Astrocyte (in vitro differentiated cells and primary cell): ENCODE results near the gene PHOSPHO1. TPM values are rescaled to one million over a fixed set of nuclear protein-coding genes. Genes with fewer than 3 reads are reported as not detected.
"Not testable (repeated sequence)": the region's sequence is repeated elsewhere in the genome, so short reads cannot be mapped to it uniquely, and the experiment has no call there.

ENCODE experiments used
- DNase-seq: peaks from one replicate; pipeline ENCODE4 v3.0.0-alpha.2; 2010; ENCODE audit warnings: low read depth
- FAIRE-seq: peaks from 2 replicates; lab custom pipeline; 2011; peaks lifted over from hg19 to GRCh38; lab: Jason Lieb, UNC
- H2AFZ ChIP-seq: 2 replicates; pipeline ENCODE4 v1.6.0; 2012; ENCODE audit warnings: low read depth, low read length, inconsistent platforms
- H3K27ac ChIP-seq: 2 replicates; pipeline ENCODE4 v1.5.1; 2011; ENCODE audit warnings: low read depth, low read length, inconsistent platforms
- H3K27me3 ChIP-seq: 2 replicates; pipeline ENCODE4 v1.6.0; 2011; ENCODE audit warnings: low read length, inconsistent platforms; ENCODE audit not compliant: insufficient read depth
- H3K36me3 ChIP-seq: 2 replicates; pipeline ENCODE4 v1.5.1; 2011; ENCODE audit warnings: low read length, inconsistent platforms; ENCODE audit not compliant: insufficient read depth
- H3K4me1 ChIP-seq: 2 replicates; pipeline ENCODE4 v1.5.1; 2011; ENCODE audit warnings: low read length, inconsistent platforms; ENCODE audit not compliant: insufficient read depth
- H3K4me2 ChIP-seq: 2 replicates; pipeline ENCODE4 v1.6.0; 2012; ENCODE audit warnings: low read length, inconsistent platforms
- H3K4me3 ChIP-seq: 2 replicates; pipeline ENCODE4 v1.5.1; 2011; ENCODE audit warnings: low read depth, mild to moderate bottlenecking, low read length, inconsistent platforms; ENCODE audit not compliant: insufficient read depth
- H3K79me2 ChIP-seq: 2 replicates; pipeline ENCODE4 v1.6.0; 2012; ENCODE audit warnings: mild to moderate bottlenecking, low read length, inconsistent platforms; ENCODE audit not compliant: insufficient read depth
- H3K9ac ChIP-seq: 2 replicates; pipeline ENCODE4 v1.6.0; 2012; ENCODE audit warnings: mild to moderate bottlenecking, low read length, inconsistent platforms
- H3K9me3 ChIP-seq: 2 replicates; pipeline ENCODE4 v1.5.1; 2012; ENCODE audit warnings: low read depth, mild to moderate bottlenecking, low read length, inconsistent platforms; ENCODE audit not compliant: insufficient read depth
- H4K20me1 ChIP-seq: 2 replicates; pipeline ENCODE4 v1.6.0; 2012; ENCODE audit warnings: low read length, inconsistent platforms; ENCODE audit not compliant: insufficient read depth
- H3K27ac Mint-ChIP-seq: one replicate; pipeline ENCODE4 v1.8.0; 2021; ENCODE audit warnings: mild to moderate bottlenecking, mixed read lengths; ENCODE audit not compliant: unreplicated experiment
- H3K27me3 Mint-ChIP-seq: one replicate; pipeline ENCODE4 v1.8.0; 2021; ENCODE audit warnings: low read depth, mixed read lengths; ENCODE audit not compliant: unreplicated experiment
- H3K36me3 Mint-ChIP-seq: one replicate; pipeline ENCODE4 v1.8.0; 2021; ENCODE audit warnings: low read depth, mixed read lengths; ENCODE audit not compliant: unreplicated experiment
- H3K4me1 Mint-ChIP-seq: one replicate; pipeline ENCODE4 v1.8.0; 2021; ENCODE audit warnings: low read depth, mixed read lengths; ENCODE audit not compliant: unreplicated experiment
- H3K4me3 Mint-ChIP-seq: one replicate; pipeline ENCODE4 v1.8.0; 2021; ENCODE audit warnings: mild to moderate bottlenecking, moderate library complexity, mixed read lengths; ENCODE audit not compliant: unreplicated experiment
- H3K9me3 Mint-ChIP-seq: one replicate; pipeline ENCODE4 v1.8.0; 2021; ENCODE audit warnings: mild to moderate bottlenecking, mixed read lengths; ENCODE audit not compliant: unreplicated experiment
- EZH2 ChIP-seq: IDR thresholded peaks from 2 replicates; pipeline ENCODE4 v1.6.1; 2012; ENCODE audit warnings: mild to moderate bottlenecking, low read length, inconsistent platforms; ENCODE audit not compliant: insufficient read depth
- total RNA-seq: library from RNA; stranded (reverse); gene quantifications from 2 replicates; pipeline ENCODE4 v1.2.1, GENCODE V29; 2021
- TF ChIP-seq, protein P1 (sequence below): IDR thresholded peaks from 2 replicates; pipeline ENCODE4 v1.5.1; 2011; ENCODE audit warnings: low read depth, mild to moderate bottlenecking, inconsistent platforms, low read length, moderate library complexity; ENCODE audit not compliant: insufficient read depth

Gene PHOSPHO1
- total RNA-seq, 1 donor from 2014 or later: 0.95 TPM

DNA sequence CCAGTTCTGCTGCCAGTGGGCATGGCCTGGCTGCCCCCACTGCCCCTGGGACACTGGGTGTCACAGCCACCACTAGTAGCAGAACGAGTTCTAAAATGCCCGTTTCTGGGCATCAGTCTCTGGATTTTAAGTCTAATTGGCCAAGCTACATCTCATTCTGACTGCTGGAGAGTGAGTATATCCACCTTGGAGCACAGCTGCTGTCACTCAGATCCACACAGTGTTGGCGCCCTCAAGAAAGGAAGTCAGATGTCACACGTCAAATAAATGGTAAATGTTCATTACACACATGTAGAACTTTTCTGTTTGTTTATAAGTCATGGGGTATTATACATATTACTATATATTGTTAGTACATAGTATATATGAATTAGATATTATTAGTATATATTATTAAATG is 39.7 kb downstream of the PHOSPHO1 start:
- no peak for FAIRE-seq
- no peaks in the 10 kb centered on the region for H3K27me3 ChIP-seq
- H4K20me1 ChIP-seq: no peaks in the 10 kb centered on the region
- H3K4me1 ChIP-seq: peaks cover 10% of the 10 kb centered on the region
- no peaks in the 10 kb centered on the region for H3K36me3 ChIP-seq
- H3K27me3 Mint-ChIP-seq: no peaks in the 10 kb centered on the region
- H2AFZ ChIP-seq: peak overlapping the region; percentile 16
- DNase-seq: no peak
- H3K9ac ChIP-seq: no peak overlapping the region
- H3K27ac ChIP-seq: no peak overlapping the region
- no peak overlapping the region for H3K4me3 Mint-ChIP-seq
- TF ChIP-seq, protein P1, sequence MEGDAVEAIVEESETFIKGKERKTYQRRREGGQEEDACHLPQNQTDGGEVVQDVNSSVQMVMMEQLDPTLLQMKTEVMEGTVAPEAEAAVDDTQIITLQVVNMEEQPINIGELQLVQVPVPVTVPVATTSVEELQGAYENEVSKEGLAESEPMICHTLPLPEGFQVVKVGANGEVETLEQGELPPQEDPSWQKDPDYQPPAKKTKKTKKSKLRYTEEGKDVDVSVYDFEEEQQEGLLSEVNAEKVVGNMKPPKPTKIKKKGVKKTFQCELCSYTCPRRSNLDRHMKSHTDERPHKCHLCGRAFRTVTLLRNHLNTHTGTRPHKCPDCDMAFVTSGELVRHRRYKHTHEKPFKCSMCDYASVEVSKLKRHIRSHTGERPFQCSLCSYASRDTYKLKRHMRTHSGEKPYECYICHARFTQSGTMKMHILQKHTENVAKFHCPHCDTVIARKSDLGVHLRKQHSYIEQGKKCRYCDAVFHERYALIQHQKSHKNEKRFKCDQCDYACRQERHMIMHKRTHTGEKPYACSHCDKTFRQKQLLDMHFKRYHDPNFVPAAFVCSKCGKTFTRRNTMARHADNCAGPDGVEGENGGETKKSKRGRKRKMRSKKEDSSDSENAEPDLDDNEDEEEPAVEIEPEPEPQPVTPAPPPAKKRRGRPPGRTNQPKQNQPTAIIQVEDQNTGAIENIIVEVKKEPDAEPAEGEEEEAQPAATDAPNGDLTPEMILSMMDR: no peak
- TF ChIP-seq EZH2: no peak
- H3K79me2 ChIP-seq: no peaks in the 10 kb centered on the region
- H3K9me3 Mint-ChIP-seq: no peaks in the 10 kb centered on the region
- no peaks in the 10 kb centered on the region for H3K9me3 ChIP-seq
- peaks cover 6% of the 10 kb centered on the region for H3K4me1 Mint-ChIP-seq
- no peak overlapping the region for H3K4me3 ChIP-seq
- no peak overlapping the region for H3K4me2 ChIP-seq
- no peaks in the 10 kb centered on the region for H3K36me3 Mint-ChIP-seq
- no peak overlapping the region for H3K27ac Mint-ChIP-seq

DNA sequence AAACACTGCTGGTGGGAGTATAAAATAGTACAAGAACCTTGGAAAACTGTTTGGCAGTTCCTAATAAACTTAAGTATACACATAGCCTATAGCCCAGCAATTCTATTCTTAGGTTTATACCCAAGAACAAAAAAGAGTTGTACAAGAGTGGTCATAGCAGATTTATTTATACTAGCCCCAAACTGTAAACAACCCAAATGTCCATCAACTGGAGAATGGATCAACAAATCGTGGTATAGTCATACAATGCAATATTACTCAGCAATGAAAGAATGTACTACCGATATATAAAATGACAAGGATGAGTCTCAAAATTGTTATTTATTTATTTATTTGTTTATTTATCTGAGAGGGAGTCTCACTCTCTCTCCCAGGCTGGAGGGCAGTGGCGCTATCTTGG is 43.3 kb downstream of the PHOSPHO1 start:
- Histone ChIP-seq H3K9ac (no peak overlapping the region), H3K9me3 (peaks cover 5% of the 10 kb centered on the region), H3K4me2 (no peak overlapping the region), H3K79me2 (no peaks in the 10 kb centered on the region), H3K36me3 (no peaks in the 10 kb centered on the region), H4K20me1 (no peaks in the 10 kb centered on the region), H3K4me1 (peaks cover 5% of the 10 kb centered on the region), H3K27ac (no peak overlapping the region), H3K27me3 (no peaks in the 10 kb centered on the region), H3K4me3 (no peak overlapping the region), H2AFZ (no peak overlapping the region)
- FAIRE-seq (no peak), DNase-seq (no peak)
- Mint-ChIP-seq H3K27ac (no peak overlapping the region), H3K36me3 (peaks cover 2% of the 10 kb centered on the region), H3K4me1 (no peaks in the 10 kb centered on the region), H3K9me3 (peaks cover 16% of the 10 kb centered on the region), H3K27me3 (peaks cover 4% of the 10 kb centered on the region), H3K4me3 (no peak overlapping the region)
- no peak for TF ChIP-seq EZH2
- TF ChIP-seq, protein P1: no peak

DNA sequence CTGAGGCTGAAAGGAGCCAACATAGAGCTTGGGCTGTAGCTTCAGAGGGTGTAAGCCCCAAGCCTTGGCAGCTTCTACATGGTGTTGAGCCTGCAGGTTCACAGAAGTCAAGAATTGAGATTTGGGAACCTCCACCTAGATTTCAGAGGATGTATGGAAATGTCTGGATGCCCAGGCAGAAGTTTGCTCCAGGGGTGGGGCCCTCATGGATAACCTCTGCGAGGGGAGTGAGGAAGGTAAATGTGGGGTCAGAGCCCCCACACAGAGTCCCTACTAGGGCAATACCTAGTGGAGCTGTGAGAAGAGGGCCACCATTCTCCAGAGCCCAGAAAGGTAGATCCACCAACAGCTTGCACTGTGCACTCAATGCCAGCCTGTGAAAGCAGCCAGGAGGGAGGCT is 45.2 kb downstream of the PHOSPHO1 start:
- H3K9me3 Mint-ChIP-seq: peaks cover 19% of the 10 kb centered on the region
- H3K27me3 Mint-ChIP-seq, H3K9me3 ChIP-seq, DNase-seq, H3K4me2 ChIP-seq, H3K4me3 ChIP-seq, FAIRE-seq, H3K4me3 Mint-ChIP-seq, H3K9ac ChIP-seq, H3K36me3 ChIP-seq, H4K20me1 ChIP-seq, H3K36me3 Mint-ChIP-seq, H3K27me3 ChIP-seq, H3K4me1 Mint-ChIP-seq, H3K79me2 ChIP-seq, H2AFZ ChIP-seq, H3K27ac Mint-ChIP-seq, H3K27ac ChIP-seq, H3K4me1 ChIP-seq: not testable (repeated sequence)

DNA sequence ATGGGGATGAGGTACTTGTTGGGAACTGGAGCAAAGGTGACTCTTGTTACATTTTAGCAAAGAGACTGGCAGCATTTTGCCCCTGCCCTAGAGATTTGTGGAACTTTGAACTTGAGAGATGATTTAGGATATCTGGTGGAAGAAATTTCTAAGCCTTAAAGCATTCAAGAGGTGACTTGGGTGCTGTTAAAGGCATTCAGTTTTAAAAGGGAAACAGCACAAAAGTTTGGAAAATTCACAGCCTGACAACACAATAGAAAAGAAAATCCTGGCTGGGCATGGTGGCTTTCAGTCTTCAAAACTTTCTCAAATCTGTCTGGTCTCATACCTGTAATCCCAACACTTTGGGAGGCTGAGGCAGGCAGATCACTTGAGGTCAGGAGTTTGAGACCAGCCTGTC is 46.1 kb downstream of the PHOSPHO1 start:
- not testable (repeated sequence) for H3K4me2 ChIP-seq, H3K36me3 ChIP-seq, H3K9me3 ChIP-seq, H3K27me3 Mint-ChIP-seq, H3K36me3 Mint-ChIP-seq, H2AFZ ChIP-seq, H3K27me3 ChIP-seq, H3K79me2 ChIP-seq, H3K4me1 ChIP-seq, H3K27ac Mint-ChIP-seq, H3K4me1 Mint-ChIP-seq, H3K4me3 ChIP-seq, DNase-seq, H3K27ac ChIP-seq, H3K9ac ChIP-seq, FAIRE-seq, H3K4me3 Mint-ChIP-seq, H4K20me1 ChIP-seq
- H3K9me3 Mint-ChIP-seq: peaks cover 19% of the 10 kb centered on the region
